HG02798 (cell line): ENCODE results near the gene EIF3C.
"Not testable (repeated sequence)": the region's sequence is repeated elsewhere in the genome, so short reads cannot be mapped to it uniquely, and the experiment has no call there.

Experiments
- ATAC-seq: cut with Tn5 transposase; IDR thresholded peaks from one replicate; pipeline ENCODE4 v1.9.1; 2021; ENCODE audit warnings: mild to moderate bottlenecking; ENCODE audit not compliant: unreplicated experiment, poor library complexity

Gene EIF3C

GRCh38 chr16:28711220-28712083, at the start of gene EIF3C:
Gene EIF3C (plus strand): TSS chr16:28711464. CDS start chr16:28711687, 223 bp downstream.
- peak; percentile 98 for ATAC-seq

- ATAC-seq = not testable (repeated sequence)
These were observed 45.0 kb upstream of the EIF3C start for GRCh38 chr16:28666264-28666663.

GRCh38 chr16:28667480-28667879, 43.8 kb upstream of the EIF3C start:
- not testable (repeated sequence) for ATAC-seq

- ATAC-seq = not testable (repeated sequence)
These were observed 43.1 kb upstream of the EIF3C start for GRCh38 chr16:28668199-28668598.

DNA sequence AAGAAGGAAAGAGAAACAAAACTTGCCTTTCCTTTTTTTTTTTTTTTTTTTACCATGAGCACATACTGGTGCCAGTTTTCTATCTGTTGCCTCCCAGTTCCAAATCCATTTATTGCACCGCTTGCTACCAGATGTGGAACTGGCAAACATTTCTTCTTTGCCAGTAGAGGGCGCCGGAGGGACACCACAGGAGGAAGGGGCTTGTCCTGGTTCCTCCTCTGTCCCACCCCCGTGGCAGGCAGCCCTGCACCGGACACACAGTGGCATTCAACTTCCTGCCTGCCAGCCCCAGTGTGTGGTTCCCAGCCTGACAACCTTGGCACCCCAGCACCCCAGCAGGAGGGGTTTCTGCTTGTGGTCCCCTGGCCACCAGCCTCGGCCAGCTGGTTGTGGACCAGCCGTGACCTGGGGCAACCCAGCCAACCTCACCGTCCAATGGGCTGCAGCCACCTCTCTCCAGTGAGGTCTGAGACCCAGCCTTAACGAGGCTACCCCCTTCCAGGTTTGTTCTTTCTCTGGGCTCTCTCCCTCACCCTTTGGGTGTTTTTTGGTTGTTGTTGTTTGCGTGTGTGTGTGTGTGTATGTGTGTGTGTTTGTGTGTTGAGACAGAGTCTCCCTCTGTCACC, 22.8 kb upstream of the EIF3C start:
- ATAC-seq = peak; percentile 75

DNA sequence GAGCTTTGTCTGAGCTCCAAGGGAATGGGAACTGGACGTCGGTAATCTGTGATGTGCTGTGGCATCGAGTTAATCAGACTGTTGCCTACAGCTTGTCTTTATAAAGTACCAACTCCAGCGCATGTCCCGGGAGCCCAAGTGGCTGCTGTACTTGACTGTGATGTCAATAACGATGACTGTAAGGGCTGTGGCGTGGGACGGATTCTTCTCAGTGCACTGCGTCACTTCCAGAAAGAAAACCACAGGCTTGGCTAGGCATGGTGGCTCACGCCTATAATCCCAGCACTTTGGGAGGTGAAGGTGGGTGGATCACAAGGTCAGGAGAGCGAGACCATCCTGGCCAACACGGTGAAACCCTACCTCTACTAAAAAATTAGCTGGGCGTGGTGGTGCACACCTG, 21.8 kb upstream of the EIF3C start:
- not testable (repeated sequence) for ATAC-seq

DNA sequence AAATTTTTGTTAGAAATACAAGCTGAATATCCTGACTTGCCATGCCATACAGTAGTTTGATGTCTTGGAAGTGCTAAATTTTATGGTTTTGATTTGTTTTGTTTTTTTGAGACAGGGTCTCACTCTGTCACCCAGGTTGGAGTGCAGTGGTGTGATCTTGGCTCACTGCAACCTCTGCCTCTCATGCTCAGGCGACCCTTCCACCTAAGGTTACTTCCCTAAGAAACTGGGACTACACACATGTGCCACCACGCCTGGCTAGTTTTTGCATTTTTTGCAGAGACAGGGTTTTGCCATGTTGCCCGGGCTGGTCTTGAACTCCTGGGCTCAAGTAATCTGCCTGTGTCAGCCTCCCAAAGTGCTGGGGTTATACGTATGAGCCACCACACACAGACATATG, 19.5 kb upstream of the EIF3C start:
- not testable (repeated sequence) for ATAC-seq

GRCh38 chr16:28693257-28693950, 17.9 kb upstream of the EIF3C start:
- ATAC-seq = not testable (repeated sequence)

DNA sequence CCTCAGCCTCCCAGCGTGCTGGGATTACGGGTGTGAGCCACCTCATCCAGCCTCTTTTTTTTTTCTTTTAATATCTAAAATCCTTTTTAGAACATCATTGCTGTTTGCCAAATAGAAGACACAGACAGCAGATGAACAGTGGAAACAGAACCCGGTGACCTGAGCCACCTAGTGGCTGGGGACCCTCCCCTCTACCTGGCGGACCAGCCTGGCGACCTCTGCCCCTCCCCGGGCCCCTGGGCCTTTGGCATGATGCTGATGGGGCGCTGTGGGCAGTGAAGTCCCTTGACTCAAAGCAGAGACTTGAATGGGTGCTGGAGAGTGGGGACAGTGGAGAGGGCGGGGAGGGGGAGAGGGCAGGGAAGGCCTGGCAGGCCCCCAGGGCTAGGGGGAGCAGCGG, 11.5 kb upstream of the EIF3C start:
- not testable (repeated sequence) for ATAC-seq

DNA sequence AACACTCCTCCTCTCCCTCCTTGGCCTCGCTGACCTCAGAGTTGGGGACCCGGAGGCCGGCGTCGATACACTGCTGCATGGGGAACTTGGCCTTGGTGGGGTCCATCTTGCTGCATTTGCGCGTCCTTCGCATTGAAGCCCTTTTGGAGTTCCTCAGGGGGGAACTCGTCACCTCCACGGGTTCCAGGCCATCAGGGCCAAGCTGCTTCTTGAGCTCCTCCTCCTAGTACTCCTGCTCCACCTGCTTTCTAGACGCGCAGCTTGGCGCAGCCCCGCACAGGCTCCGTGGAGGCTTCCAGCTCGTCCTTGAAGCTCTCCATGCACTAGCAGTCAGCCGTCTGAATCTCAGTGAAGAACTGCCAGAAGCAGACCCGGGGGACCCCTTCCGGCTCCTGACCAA, 10.9 kb upstream of the EIF3C start:
- not testable (repeated sequence) for ATAC-seq

DNA sequence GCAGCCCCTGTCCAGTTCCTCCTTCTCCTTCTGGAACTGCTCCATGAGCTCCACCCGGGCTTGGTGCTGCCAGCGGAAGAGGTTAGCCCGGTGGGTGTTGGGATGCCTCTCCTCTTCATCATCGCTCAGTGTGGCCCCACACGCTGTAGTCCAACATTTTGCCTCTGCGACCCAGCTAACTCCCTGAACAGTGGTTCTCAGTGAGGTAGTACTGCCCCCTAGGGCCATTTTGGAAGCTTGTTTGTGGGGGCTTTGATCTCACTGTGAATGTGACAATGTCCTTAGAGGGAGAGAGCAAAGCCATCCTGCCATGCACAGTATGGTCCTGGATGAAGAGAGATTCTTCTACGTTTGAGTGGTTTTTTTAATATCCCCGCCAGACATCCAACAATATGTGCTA, 9.9 kb upstream of the EIF3C start:
- ATAC-seq = not testable (repeated sequence)

- not testable (repeated sequence) for ATAC-seq
These were observed 7.0 kb upstream of the EIF3C start for GRCh38 chr16:28704246-28704645.

DNA sequence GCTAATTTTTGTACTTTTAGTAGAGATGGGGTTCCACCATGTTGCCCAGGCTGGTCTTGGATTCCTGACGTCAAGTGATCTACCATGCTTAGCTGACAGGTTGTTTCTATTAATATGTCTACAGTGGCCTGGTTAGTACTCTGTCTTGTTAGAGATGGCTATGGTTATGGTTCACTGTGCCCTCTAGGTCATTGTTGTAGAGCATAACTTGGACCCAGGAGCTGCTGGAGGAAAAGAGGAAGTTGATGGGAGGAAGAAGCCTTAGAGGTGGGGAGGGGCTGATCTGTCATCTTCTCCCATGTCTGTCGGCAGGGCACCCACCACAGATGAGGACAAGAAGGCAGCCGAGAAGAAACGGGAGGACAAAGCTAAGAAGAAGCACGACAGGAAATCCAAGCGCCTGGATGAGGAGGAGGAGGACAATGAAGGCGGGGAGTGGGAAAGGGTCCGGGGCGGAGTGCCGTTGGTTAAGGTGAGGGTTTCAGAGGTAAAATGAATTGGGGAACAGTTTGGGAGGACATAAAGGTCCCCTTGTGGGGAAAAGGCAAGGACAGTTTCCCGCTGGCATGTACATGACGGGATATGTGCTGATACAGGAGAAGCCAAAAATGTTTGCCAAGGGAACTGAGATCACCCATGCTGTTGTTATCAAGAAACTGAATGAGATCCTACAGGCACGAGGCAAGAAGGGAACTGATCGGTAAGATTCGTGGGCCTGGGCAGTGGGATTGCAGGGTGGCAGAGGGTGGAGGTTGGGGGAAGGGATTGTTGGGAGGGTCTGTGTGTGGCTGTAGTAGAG, 11.8 kb downstream of the EIF3C start:
- not testable (repeated sequence) for ATAC-seq

- ATAC-seq = not testable (repeated sequence)
These were observed 20.0 kb downstream of the EIF3C start for GRCh38 chr16:28731253-28731652.

- ATAC-seq = not testable (repeated sequence)
These were observed 21.3 kb downstream of the EIF3C start for GRCh38 chr16:28732455-28733124.

GRCh38 chr16:28739787-28740186, 28.5 kb downstream of the EIF3C start:
- ATAC-seq = not testable (repeated sequence)

GRCh38 chr16:28740631-28741030, 29.4 kb downstream of the EIF3C start:
- not testable (repeated sequence) for ATAC-seq

DNA sequence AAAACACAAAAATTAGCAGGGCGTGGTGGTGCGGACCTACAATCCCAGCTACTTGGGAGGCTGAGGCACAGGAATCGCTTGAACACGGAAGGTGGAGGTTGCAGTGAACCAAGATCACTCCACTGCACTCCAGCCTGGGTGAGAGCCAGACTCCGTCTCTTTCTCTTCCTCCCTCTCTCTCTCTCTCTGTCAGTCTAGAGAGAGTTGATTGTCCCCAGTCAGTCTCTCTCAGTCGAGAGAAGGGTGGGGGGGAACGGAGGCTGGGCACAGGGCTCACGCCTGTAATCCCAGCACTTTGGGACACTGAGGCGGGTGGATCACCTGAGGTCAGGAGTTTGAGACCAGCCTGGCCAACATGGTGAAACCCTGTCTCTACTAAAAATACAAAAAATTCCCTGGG, 30.0 kb downstream of the EIF3C start:
- ATAC-seq = not testable (repeated sequence)

GRCh38 chr16:28746618-28747350, 35.5 kb downstream of the EIF3C start:
- not testable (repeated sequence) for ATAC-seq
